Body of pancreas (tissue), 4 donors: Measurements from ENCODE around the gene TJP3. TPM values are rescaled to one million over a fixed set of nuclear protein-coding genes. Genes with fewer than 3 reads are reported as not detected.

Experiments used
- ATAC-seq: fragments of 150-250 bp; one replicate; pipeline ENCODE4 v1.9.1; 2016
- DNase-seq, 4 donors: peaks; one replicate each; pipeline ENCODE4 v3.0.0-alpha.2; 2019
- H3K27ac ChIP-seq, 4 donors: fragments of 200-600 bp; sonication (generic); 1 replicate in 3 of 4; 2 replicates in 1 of 4; pipeline versions ENCODE4 v1.5.1 to v1.6.1; 2016 to 2019; ENCODE audit warnings: mild to moderate bottlenecking in 1 of 4, mixed read lengths in 1 of 4, moderate library complexity in 1 of 4
- H3K27me3 ChIP-seq, 2 donors: fragments of 200-600 bp; sonication (generic); one replicate each; pipeline ENCODE4 v1.6.0; 2016; ENCODE audit warnings: mild to moderate bottlenecking in 1 of 2
- H3K36me3 ChIP-seq, 2 donors: fragments of 200-600 bp; sonication (generic); replicated peaks in 1 of 2; 2 replicates each; pipeline ENCODE4 v1.5.1; 2016; ENCODE audit warnings: low read depth in 2 of 2; ENCODE audit not compliant: insufficient read depth in 1 of 2
- H3K4me1 ChIP-seq: fragments of 200-600 bp; sonication (generic); one replicate; pipeline ENCODE4 v1.6.0; 2016
- H3K4me3 ChIP-seq, 2 donors: fragments of 200-600 bp; sonication (generic); 1 replicate in 1 of 2; 2 replicates in 1 of 2; pipeline ENCODE4 v1.5.1; 2016 to 2019
- H3K9me3 ChIP-seq, 3 donors: fragments of 200-600 bp; sonication (generic); 1 replicate in 2 of 3; 2 replicates in 1 of 3; pipeline ENCODE4 v1.5.1; 2016
- CTCF ChIP-seq, 7 experiments: fragments of 450-650 bp in 4 of 7; fragments of 200-600 bp in 3 of 7; sonication (generic) in 3 of 7; IDR thresholded peaks; one replicate each; pipeline ENCODE4 v1.5.1; 2016 to 2019; ENCODE audit warnings: antibody characterized with exemption in 7 of 7
- POLR2A ChIP-seq, 3 donors: fragments of 450-650 bp; IDR thresholded peaks; one replicate each; pipeline ENCODE4 v1.6.1; 2016; ENCODE audit warnings: antibody characterized with exemption in 3 of 3, mild to moderate bottlenecking in 2 of 3
- WGBS, 2 donors: methylation state at CpG; one replicate each; pipeline ENCODE4 v1.1.5; 2017; 5-methylcytosine and 5-hydroxymethylcytosine counted together
- intact Hi-C: fragments of 100-400 bp; cut with DNase I; formaldehyde crosslinking; loops from one replicate; pipeline ENCODE4 v1.15.1; 2023
- total RNA-seq, 2 donors: library from RNA; depleted of rRNA; stranded (reverse); fragments of >200 nt; gene quantifications; one replicate each; pipeline ENCODE4 v1.1.0, GENCODE V29; 2016

Gene TJP3
- total RNA-seq, 2 donors from 2014 or later, result 15.8 to 21.4 TPM

DNA sequence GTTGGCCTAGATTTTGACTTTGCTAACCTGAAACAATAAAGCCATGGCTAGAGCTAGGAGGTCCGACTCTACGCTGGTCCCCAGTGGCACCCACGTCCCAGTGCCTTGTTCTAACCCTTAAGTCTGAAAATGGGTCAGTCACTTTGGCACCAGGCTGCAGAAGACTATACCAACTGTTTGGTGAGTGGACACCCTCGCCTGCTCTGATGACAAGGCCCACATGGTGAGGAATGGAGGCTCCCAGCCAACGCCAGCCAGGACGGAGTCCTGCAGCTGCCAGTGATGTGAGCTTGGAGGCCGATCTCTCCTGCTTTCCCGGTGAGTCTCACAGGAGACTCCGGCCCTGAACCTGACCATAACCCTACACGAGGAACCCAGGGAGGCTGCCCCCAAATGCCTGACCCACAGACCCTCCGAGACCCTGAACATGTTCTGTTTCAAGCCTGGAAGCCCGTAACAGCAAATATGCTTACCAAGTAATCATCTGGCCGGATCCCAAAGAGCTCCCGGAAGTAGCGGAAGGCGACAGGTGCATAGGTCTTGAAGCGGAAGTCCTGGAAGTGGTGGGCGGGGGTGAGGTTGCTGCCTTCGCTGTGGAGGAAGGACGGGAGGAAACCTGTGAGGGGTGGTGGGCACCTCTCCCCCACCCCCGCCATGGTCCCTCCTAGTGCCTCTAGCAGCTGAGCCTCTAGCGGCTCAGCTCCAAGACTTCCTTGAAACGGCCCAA, 47.5 kb upstream of the TJP3 start:
- 77 to 86% methylated on average over 15 to 23 of the region's 23 CpGs for WGBS, 2 donors
- Histone ChIP-seq H3K9me3 (no peaks in the 10 kb centered on the region), H3K4me3 (no peak overlapping the region), H3K27me3 (no peaks in the 10 kb centered on the region), H3K27ac (no peak overlapping the region), H3K4me1 (peaks cover 12% of the 10 kb centered on the region), H3K36me3 (peaks cover 0 to 5% of the 10 kb centered on the region in 2 donors)
- ATAC-seq (no peak), DNase-seq (no peak)
- TF ChIP-seq POLR2A (IDR thresholded peaks at IDR 0.05) (no peak), CTCF (IDR thresholded peaks at IDR 0.05) (no peak)
- intact Hi-C loops, result no loop called here

- Histone ChIP-seq H3K27ac (no peak overlapping the region), H3K27me3 (no peaks in the 10 kb centered on the region), H3K36me3 (peaks cover 0 to 5% of the 10 kb centered on the region in 2 donors), H3K9me3 (no peaks in the 10 kb centered on the region), H3K4me1 (peaks cover 17% of the 10 kb centered on the region), H3K4me3 (no peak overlapping the region)
- intact Hi-C loops, result no loop called here
- DNase-seq (no peak), ATAC-seq (no peak)
- 87 to 93% methylated on average over 10 to 33 of the region's 34 CpGs for WGBS, 2 donors
- TF ChIP-seq CTCF (IDR thresholded peaks at IDR 0.05) (no peak), POLR2A (IDR thresholded peaks at IDR 0.05) (no peak)
Measured at GRCh38 chr19:3661284-3662238, 46.6 kb upstream of the TJP3 start.

- intact Hi-C loops, result no loop called here
- TF ChIP-seq POLR2A (IDR thresholded peaks at IDR 0.05), result no peak
- peaks cover 0 to 5% of the 10 kb centered on the region in 2 donors for H3K36me3 ChIP-seq
Measured at GRCh38 chr19:3663838-3664237, 44.3 kb upstream of the TJP3 start.

GRCh38 chr19:3664879-3665642, 43.1 kb upstream of the TJP3 start:
- no peak for DNase-seq
- Histone ChIP-seq H3K27me3 (no peaks in the 10 kb centered on the region), H3K4me1 (peaks cover 6% of the 10 kb centered on the region), H3K36me3 (peaks cover 0 to 5% of the 10 kb centered on the region in 2 donors), H3K27ac (no peak overlapping the region), H3K4me3 (no peak overlapping the region), H3K9me3 (no peaks in the 10 kb centered on the region)
- TF ChIP-seq POLR2A (IDR thresholded peaks at IDR 0.05) (no peak), CTCF (IDR thresholded peaks at IDR 0.05) (no peak)
- intact Hi-C loops, result loop anchor here (5.0 kb wide), 2 partner anchors 42 to 157 kb away; partner anchors contain the start of gene TJP3
- ATAC-seq, result no peak
- 78 to 80% methylated on average over 14 to 19 of the region's 19 CpGs for WGBS, 2 donors

More at GRCh38 chr19:3663838-3664237, 44.3 kb upstream of the TJP3 start:
- H3K27ac ChIP-seq, result no peak overlapping the region
- DNase-seq (no peak), ATAC-seq (no peak)
- H3K9me3 ChIP-seq, result no peaks in the 10 kb centered on the region
- 93 to 96% methylated on average over 12 to 18 of the region's 18 CpGs for WGBS, 2 donors
- H3K4me3 ChIP-seq, result no peak overlapping the region
- H3K4me1 ChIP-seq, result peaks cover 6% of the 10 kb centered on the region
- no peaks in the 10 kb centered on the region for H3K27me3 ChIP-seq
